Upper lobe of right lung (tissue), 1 donor: ENCODE results near the gene NOL9. TPM values are rescaled to one million over a fixed set of nuclear protein-coding genes. Genes with fewer than 3 reads are reported as not detected.
A peak's percentile ranks its signal among the peaks of the same experiment; 100 is the strongest.

Experiments used
- ATAC-seq: fragments of 200-7000 bp; cut with Tn5 transposase; one replicate; pipeline ENCODE4 v1.9.1; 2020; ENCODE audit warnings: mild to moderate bottlenecking, moderate library complexity
- DNase-seq: peaks from one replicate; pipeline ENCODE4 v3.0.0-alpha.2; 2020
- H3K27ac ChIP-seq: fragments of 200-600 bp; one replicate; pipeline ENCODE4 v1.8.0; 2022
- H3K27me3 ChIP-seq: fragments of 200-600 bp; one replicate; pipeline ENCODE4 v1.8.0; 2022; ENCODE audit warnings: mild to moderate bottlenecking
- H3K36me3 ChIP-seq: fragments of 200-600 bp; one replicate; pipeline ENCODE4 v1.8.0; 2022
- H3K4me1 ChIP-seq: fragments of 200-600 bp; one replicate; pipeline ENCODE4 v1.8.0; 2022
- H3K4me3 ChIP-seq: fragments of 200-600 bp; one replicate; pipeline ENCODE4 v1.8.0; 2022; ENCODE audit warnings: mild to moderate bottlenecking
- H3K9me3 ChIP-seq: fragments of 200-600 bp; one replicate; pipeline ENCODE4 v1.8.0; 2022
- CTCF ChIP-seq: fragments of 200-600 bp; IDR thresholded peaks from one replicate; pipeline ENCODE4 v1.8.0; 2022; ENCODE audit warnings: antibody characterized with exemption
- intact Hi-C: fragments of 100-400 bp; cut with DNase I; formaldehyde crosslinking; loops from one replicate; pipeline ENCODE4 v1.11.0; 2022
- long read RNA-seq: library from polyadenylated mRNA; unstranded; transcript quantifications from one replicate; pipeline ENCODE4 v2.0.0, GENCODE V29; 2021
- total RNA-seq: library from RNA; stranded (reverse); fragmentation: NEBNext Ultra II Directional; extraction: Animal tissue kit (Norgen Biotek cat#: 25700); gene quantifications from one replicate; pipeline ENCODE4 v1.2.1, GENCODE V29; 2021
- donor health status: DM: no; HTN: yes; CAD: no; lungs with severe emphysema.

NOL9 gene
- 23.6 TPM for total RNA-seq
- long read RNA-seq, full-length matches to known transcripts, result 1 of 7 reads
- long read RNA-seq, partial matches to known transcripts, result 2 of 7 reads
- long read RNA-seq, other reads (novel, unspliced or antisense), result 4 of 7 reads

- peaks cover 21% of the 10 kb centered on the region for H3K4me1 ChIP-seq
- TF ChIP-seq CTCF, result peak; percentile 95
- no peaks in the 10 kb centered on the region for H3K27me3 ChIP-seq
- H3K4me3 ChIP-seq, result peak within 1 kb of the TSS; percentile 98
- H3K9me3 ChIP-seq, result no peaks in the 10 kb centered on the region
- peak within 1 kb of the TSS; percentile 79 for H3K27ac ChIP-seq
- ATAC-seq, result peak; percentile 100
- H3K36me3 ChIP-seq, result peaks cover 18% of the 10 kb centered on the region
- intact Hi-C loops, result no loop called here
- peak; percentile 98 for DNase-seq
Observed at GRCh38 chr1:6554031-6554906, at the start of gene NOL9. Gene NOL9 (minus strand): TSS chr1:6554513. CDS start chr1:6554502, 11 bp downstream.

- TF ChIP-seq CTCF, result no peak
Observed at GRCh38 chr1:6603238-6603914, 49.1 kb upstream of the NOL9 start.

GRCh38 chr1:6602669-6603237 lies 48.4 kb upstream of the NOL9 start, which contains the start of gene KLHL21:
Gene KLHL21 (minus strand): TSS chr1:6602869. CDS start chr1:6602817, 52 bp downstream.
- Histone ChIP-seq H3K36me3 (peaks cover 11% of the 10 kb centered on the region), H3K4me1 (peaks cover 37% of the 10 kb centered on the region), H3K27ac (peak within 1 kb of the TSS; percentile 99), H3K27me3 (no peaks in the 10 kb centered on the region), H3K9me3 (no peaks in the 10 kb centered on the region), H3K4me3 (peak within 1 kb of the TSS; percentile 81)
- TF ChIP-seq CTCF, result no peak
- intact Hi-C loops, result no loop called here
- ATAC-seq (peak; percentile 89), DNase-seq (peak; percentile 95)

More at GRCh38 chr1:6603238-6603914, 49.1 kb upstream of the NOL9 start:
- ATAC-seq (peak; percentile 8), DNase-seq (peak; percentile 81)
- Histone ChIP-seq H3K9me3 (no peaks in the 10 kb centered on the region), H3K27ac (peak overlapping the region; percentile 99), H3K4me3 (peak overlapping the region; percentile 81), H3K36me3 (peaks cover 5% of the 10 kb centered on the region), H3K4me1 (peaks cover 36% of the 10 kb centered on the region), H3K27me3 (no peaks in the 10 kb centered on the region)
- intact Hi-C loops, result no loop called here

- peaks cover 42% of the 10 kb centered on the region for H3K4me1 ChIP-seq
- H3K27ac ChIP-seq, result peak overlapping the region; percentile 99
- no peaks in the 10 kb centered on the region for H3K9me3 ChIP-seq
- H3K36me3 ChIP-seq, result peaks cover 18% of the 10 kb centered on the region
- H3K27me3 ChIP-seq, result no peaks in the 10 kb centered on the region
- DNase-seq (peak; percentile 81), ATAC-seq (peak; percentile 53)
- intact Hi-C loops, result no loop called here
- TF ChIP-seq CTCF, result no peak
- peak overlapping the region; percentile 81 for H3K4me3 ChIP-seq
Observed at GRCh38 chr1:6601923-6602668, 47.8 kb upstream of the NOL9 start.
